Neural cell (in vitro differentiated cells): ENCODE results near the gene MEGF9.

Source experiments
- CTCF ChIP-seq: fragments of 450-650 bp; IDR thresholded peaks from 2 replicates; pipeline ENCODE4 v1.5.1; 2014; ENCODE audit warnings: antibody characterized with exemption, mild to moderate bottlenecking, moderate library complexity; ENCODE audit not compliant: poor library complexity, severe bottlenecking
- EP300 ChIP-seq: fragments of 450-650 bp; conservative IDR thresholded peaks from 2 replicates; pipeline ENCODE4 v1.6.1; 2014; ENCODE audit warnings: antibody characterized with exemption, mild to moderate bottlenecking, moderate library complexity; ENCODE audit not compliant: poor library complexity, severe bottlenecking
- EZH2 ChIP-seq: fragments of 200-600, 300-800 bp; shearing (Covaris generic), sonication (generic); IDR thresholded peaks from 2 replicates; pipeline ENCODE4 v1.6.1; 2014; ENCODE audit warnings: antibody characterized with exemption, low read length, borderline replicate concordance, mild to moderate bottlenecking; ENCODE audit not compliant: insufficient read depth, poor library complexity, severe bottlenecking
- POLR2AphosphoS5 ChIP-seq: IDR thresholded peaks from 2 replicates; pipeline ENCODE4 v1.6.1; 2012
- TAF1 ChIP-seq: IDR thresholded peaks from 2 replicates; pipeline ENCODE4 v1.6.1; 2012; ENCODE audit warnings: low read depth

- TF ChIP-seq CTCF: no peak
- no peak for TF ChIP-seq EZH2
- no peak for TF ChIP-seq TAF1
- no peak for TF ChIP-seq EP300
- TF ChIP-seq POLR2AphosphoS5: no peak
These were observed 76.4 kb downstream of the MEGF9 start for GRCh38 chr9:120637919-120638318.
